Embryonic facial prominence (tissue), 1 donor: ENCODE data around the gene GCSH.

Experiments
- DNase-seq: peaks from one replicate; pipeline ENCODE4 v3.0.0-alpha.2; 2016; ENCODE audit errors: extremely low spot score

The GCSH gene

GRCh38 chr16:81101702-81102101, 5.5 kb upstream of the GCSH start:
- DNase-seq, result no peak

- DNase-seq, result no peak
These were observed 3.8 kb upstream of the GCSH start for GRCh38 chr16:81099958-81100357.

GRCh38 chr16:81097230-81097629, 1.0 kb upstream of the GCSH start:
- DNase-seq, result no peak

GRCh38 chr16:81096715-81097208, 567 bp upstream of the GCSH start:
- no peak for DNase-seq

- no peak for DNase-seq
These were observed 592 bp downstream of the GCSH start for GRCh38 chr16:81095653-81095952.

GRCh38 chr16:81094771-81095251, 1.4 kb downstream of the GCSH start:
- DNase-seq, result no peak

- no peak for DNase-seq
These were observed 7.4 kb downstream of the GCSH start for GRCh38 chr16:81088836-81089235.

GRCh38 chr16:81081014-81081413, 15.2 kb downstream of the GCSH start:
- DNase-seq, result no peak

GRCh38 chr16:81080233-81080632, 16.0 kb downstream of the GCSH start:
- DNase-seq, result no peak

GRCh38 chr16:81077076-81077940, 18.9 kb downstream of the GCSH start, which contains the start of gene C16orf46:
C16orf46 (minus strand) TSS chr16:81077238; CDS start chr16:81063955, 13,283 bp downstream.
- DNase-seq, result peak; percentile 86

GRCh38 chr16:81076566-81077075, 19.6 kb downstream of the GCSH start:
- DNase-seq, result peak; percentile 84

- no peak for DNase-seq
These were observed 22.4 kb downstream of the GCSH start for GRCh38 chr16:81073560-81074330.

GRCh38 chr16:81071805-81072204, 24.4 kb downstream of the GCSH start:
- DNase-seq, result no peak

GRCh38 chr16:81070979-81071378, 25.2 kb downstream of the GCSH start:
- no peak for DNase-seq

GRCh38 chr16:81069063-81069462, 27.1 kb downstream of the GCSH start:
- DNase-seq, result no peak

GRCh38 chr16:81067166-81067565, 29.0 kb downstream of the GCSH start:
- no peak for DNase-seq

- DNase-seq, result no peak
These were observed 29.5 kb downstream of the GCSH start for GRCh38 chr16:81066681-81067080.

- no peak for DNase-seq
These were observed 34.2 kb downstream of the GCSH start for GRCh38 chr16:81061871-81062608.

- no peak for DNase-seq
These were observed 34.9 kb downstream of the GCSH start for GRCh38 chr16:81061307-81061640.

GRCh38 chr16:81060576-81061306, 35.5 kb downstream of the GCSH start:
- no peak for DNase-seq

GRCh38 chr16:81053761-81054160, 42.4 kb downstream of the GCSH start:
- no peak for DNase-seq
